ENCODE results near the gene PPARA. TPM values are rescaled to one million over a fixed set of nuclear protein-coding genes. Genes with fewer than 3 reads are reported as not detected.

PPARA gene
- total and polyA plus RNA-seq, 12 donors: 5.1 to 208 (median 37.4) TPM

GRCh38 chr22:46226577-46226976 is 76.3 kb downstream of the PPARA start:
- Histone ChIP-seq H3K36me3 (replicated peaks in 1 of 2) (peaks cover 0 to 12% of the 10 kb centered on the region in 2 donors), H3K4me1 (replicated peaks in 1 of 2) (peaks cover 13 to 14% of the 10 kb centered on the region in 2 donors), H3K4me3 (no peak overlapping the region), H3K27me3 (no peaks in the 10 kb centered on the region), H3K9me3 (replicated peaks in 1 of 3) (no peaks in the 10 kb centered on the region), H3K27ac (no peak overlapping the region)
- intact Hi-C loops (cut with DNase I): no loop called here
- no peak for TF ChIP-seq POLR2A (IDR thresholded peaks at IDR 0.05)
- no peak for DNase-seq
- 90 to 93% (median 92%) methylated on average over 7 of the region's 7 CpGs for WGBS, 4 donors

DNA sequence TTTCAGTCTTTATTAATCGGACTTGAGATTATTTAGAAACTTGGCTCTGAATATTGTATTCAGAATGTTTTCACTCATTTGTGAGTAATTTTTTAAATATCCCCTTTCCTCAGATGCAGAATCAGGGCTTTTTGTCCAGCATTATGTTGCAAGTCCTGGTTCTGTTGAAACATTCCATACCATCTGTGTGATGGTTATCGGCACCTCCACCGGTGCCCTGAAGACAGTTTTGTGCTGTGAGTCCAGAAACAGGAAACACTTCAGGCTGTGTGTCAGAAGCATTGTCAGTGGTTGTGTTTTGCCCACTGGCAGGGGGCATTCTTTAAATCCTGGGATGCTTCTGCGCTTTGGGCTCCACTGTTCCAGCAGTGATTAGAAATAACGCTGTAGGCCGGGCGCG is 79.4 kb downstream of the PPARA start:
- WGBS, 4 donors: 89 to 94% (median 91%) methylated on average over 5 to 8 of the region's 8 CpGs
- Histone ChIP-seq H3K4me1 (replicated peaks in 1 of 2) (peaks cover 14 to 21% of the 10 kb centered on the region in 2 donors), H3K36me3 (replicated peaks in 1 of 2) (peaks cover 0 to 9% of the 10 kb centered on the region in 2 donors), H3K4me3 (no peak overlapping the region), H3K27me3 (no peaks in the 10 kb centered on the region), H3K9me3 (replicated peaks in 1 of 3) (no peaks in the 10 kb centered on the region), H3K27ac (no peak overlapping the region)
- TF ChIP-seq CTCF (IDR thresholded peaks at IDR 0.05): no peak
- no peak for TF ChIP-seq POLR2A (IDR thresholded peaks at IDR 0.05)
- intact Hi-C loops (cut with DNase I): no loop called here
- no peak for DNase-seq

GRCh38 chr22:46230262-46230901 is 80.1 kb downstream of the PPARA start:
- Histone ChIP-seq H3K4me3 (no peak overlapping the region), H3K36me3 (replicated peaks in 1 of 2) (peaks cover 0 to 13% of the 10 kb centered on the region in 2 donors), H3K27me3 (no peaks in the 10 kb centered on the region), H3K4me1 (replicated peaks in 1 of 2) (peaks cover 10 to 17% of the 10 kb centered on the region in 2 donors), H3K27ac (no peak overlapping the region), H3K9me3 (replicated peaks in 1 of 3) (no peaks in the 10 kb centered on the region)
- intact Hi-C loops (cut with DNase I): no loop called here
- DNase-seq: peak in 1 of 7 donors; percentile 4
- TF ChIP-seq POLR2A (IDR thresholded peaks at IDR 0.05) (no peak), CTCF (IDR thresholded peaks at IDR 0.05) (no peak)
- WGBS, 4 donors: 91 to 92% (median 91%) methylated on average over 13 of the region's 13 CpGs

DNA sequence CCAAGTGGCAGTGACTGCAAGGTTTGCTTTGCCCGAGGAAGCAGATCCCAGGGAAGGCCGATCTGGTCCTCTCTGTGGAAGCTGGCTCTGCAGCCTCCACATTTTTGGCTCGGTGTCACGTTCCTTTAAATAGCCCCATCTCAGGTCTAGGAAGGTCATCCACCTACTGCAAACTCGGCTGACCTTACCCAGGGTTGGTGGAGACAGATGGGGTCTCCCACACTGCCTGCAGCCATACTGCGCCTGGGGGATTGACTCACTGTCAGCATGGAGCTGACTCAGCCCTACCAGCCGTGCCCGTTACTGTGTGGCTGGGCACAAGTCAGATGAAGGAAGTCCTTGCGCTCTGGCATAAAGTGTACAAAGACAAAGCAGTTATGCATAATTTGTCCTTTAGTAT is 82.9 kb downstream of the PPARA start:
- Histone ChIP-seq H3K4me3 (no peak overlapping the region), H3K4me1 (replicated peaks in 1 of 2) (peaks cover 10 to 17% of the 10 kb centered on the region in 2 donors), H3K27me3 (no peaks in the 10 kb centered on the region), H3K9me3 (replicated peaks in 1 of 3) (no peaks in the 10 kb centered on the region), H3K27ac (peak overlapping the region in 3 of 5 donors; percentile 70 to 82 (median 80)), H3K36me3 (replicated peaks in 1 of 2) (peaks cover 0 to 27% of the 10 kb centered on the region in 2 donors)
- 15 to 25% (median 19%) methylated on average over 6 to 9 of the region's 9 CpGs for WGBS, 4 donors
- DNase-seq: peak; percentile 83 to 95 (median 91)
- no peak for TF ChIP-seq CTCF (IDR thresholded peaks at IDR 0.05)
- peak in 1 of 2 donors; percentile 70 for TF ChIP-seq POLR2A (IDR thresholded peaks at IDR 0.05)
- intact Hi-C loops (cut with DNase I): no loop called here

- DNase-seq: no peak
- H3K4me3 ChIP-seq: no peak overlapping the region
- WGBS, 4 donors: 94 to 95% (median 95%) methylated on average over 12 of the region's 12 CpGs
- H3K36me3 ChIP-seq (replicated peaks in 1 of 2): peaks cover 0 to 36% of the 10 kb centered on the region in 2 donors
- H3K4me1 ChIP-seq (replicated peaks in 1 of 2): peaks cover 10 to 17% of the 10 kb centered on the region in 2 donors
- no peaks in the 10 kb centered on the region for H3K27me3 ChIP-seq
- H3K27ac ChIP-seq: no peak overlapping the region
- TF ChIP-seq POLR2A (IDR thresholded peaks at IDR 0.05): no peak
- no peak for TF ChIP-seq CTCF (IDR thresholded peaks at IDR 0.05)
- H3K9me3 ChIP-seq (replicated peaks in 1 of 3): no peaks in the 10 kb centered on the region
- intact Hi-C loops (cut with DNase I): no loop called here
Observed at GRCh38 chr22:46234969-46235368, 84.6 kb downstream of the PPARA start.
